Colonic mucosa (tissue), 4 donors: ENCODE data around the gene MPEG1. TPM values are rescaled to one million over a fixed set of nuclear protein-coding genes. Genes with fewer than 3 reads are reported as not detected.

Source experiments
- DNase-seq: peaks from one replicate; pipeline ENCODE4 v3.0.0-alpha.2; 2020
- H3K27ac ChIP-seq: fragments of 200-600 bp; one replicate; pipeline ENCODE4 v1.8.0; 2021
- H3K27me3 ChIP-seq: fragments of 200-600 bp; one replicate; pipeline ENCODE4 v1.8.0; 2021
- H3K36me3 ChIP-seq: fragments of 200-600 bp; one replicate; pipeline ENCODE4 v1.8.0; 2021
- H3K4me1 ChIP-seq: fragments of 200-600 bp; one replicate; pipeline ENCODE4 v1.8.0; 2021; ENCODE audit warnings: mild to moderate bottlenecking
- H3K4me3 ChIP-seq: fragments of 200-600 bp; one replicate; pipeline ENCODE4 v1.8.0; 2021
- H3K9ac ChIP-seq, 2 donors: one replicate each; pipeline ENCODE4 v1.7.0; 2013; ENCODE audit warnings: control low read depth in 2 of 2, low read depth in 2 of 2, low read length in 2 of 2
- H3K9me3 ChIP-seq: fragments of 200-600 bp; one replicate; pipeline ENCODE4 v1.8.0; 2021
- CTCF ChIP-seq: fragments of 200-600 bp; IDR thresholded peaks from one replicate; pipeline ENCODE4 v1.8.0; 2022; ENCODE audit warnings: antibody characterized with exemption, mild to moderate bottlenecking
- intact Hi-C: fragments of 100-400 bp; cut with DNase I; formaldehyde crosslinking; loops from one replicate; pipeline ENCODE4 v1.14.1; 2022
- total RNA-seq, 2 donors: library from RNA; stranded (reverse); fragmentation: NEBNext Ultra II Directional in 1 of 2; extraction: Animal tissue kit (Norgen Biotek cat#: 25700) in 1 of 2; gene quantifications; one replicate each; pipeline ENCODE4 v1.2.1, GENCODE V29; 2021
- donor health status: healthy.
- donor health status: DM: no; HTN: no; CAD: no.
- donor health status: DM: no; HTN: no; CAD: no.

MPEG1 gene
- total RNA-seq, 2 donors from 2014 or later: 4.7 to 17.6 TPM

- intact Hi-C loops: no loop called here
- TF ChIP-seq CTCF: no peak
- Histone ChIP-seq H3K27me3 (no peaks in the 10 kb centered on the region), H3K27ac (no peak overlapping the region), H3K4me3 (no peak overlapping the region), H3K9me3 (no peaks in the 10 kb centered on the region), H3K9ac (no peak overlapping the region), H3K36me3 (no peaks in the 10 kb centered on the region), H3K4me1 (no peaks in the 10 kb centered on the region)
- no peak for DNase-seq
Measured at GRCh38 chr11:59218893-59219292, 6.2 kb upstream of the MPEG1 start.

GRCh38 chr11:59218319-59218718 is 5.6 kb upstream of the MPEG1 start:
- DNase-seq: no peak
- H3K4me3 ChIP-seq: no peak overlapping the region
- no peaks in the 10 kb centered on the region for H3K4me1 ChIP-seq
- H3K36me3 ChIP-seq: no peaks in the 10 kb centered on the region
- no peak for TF ChIP-seq CTCF
- no peaks in the 10 kb centered on the region for H3K27me3 ChIP-seq
- intact Hi-C loops: no loop called here
- no peaks in the 10 kb centered on the region for H3K9me3 ChIP-seq
- no peak overlapping the region for H3K27ac ChIP-seq
- no peak overlapping the region for H3K9ac ChIP-seq

GRCh38 chr11:59216641-59217564 is 4.2 kb upstream of the MPEG1 start:
- H3K9ac ChIP-seq: peak overlapping the region in 1 of 2 donors; percentile 13
- H3K27ac ChIP-seq: peak overlapping the region; percentile 55
- TF ChIP-seq CTCF: no peak
- H3K9me3 ChIP-seq: no peaks in the 10 kb centered on the region
- peak; percentile 49 for DNase-seq
- H3K4me1 ChIP-seq: no peaks in the 10 kb centered on the region
- no peaks in the 10 kb centered on the region for H3K36me3 ChIP-seq
- no peaks in the 10 kb centered on the region for H3K27me3 ChIP-seq
- intact Hi-C loops: no loop called here
- no peak overlapping the region for H3K4me3 ChIP-seq

GRCh38 chr11:59214141-59214893 is 1.6 kb upstream of the MPEG1 start:
- Histone ChIP-seq H3K9me3 (no peaks in the 10 kb centered on the region), H3K4me1 (no peaks in the 10 kb centered on the region), H3K9ac (no peak overlapping the region), H3K4me3 (no peak overlapping the region), H3K27me3 (no peaks in the 10 kb centered on the region), H3K36me3 (no peaks in the 10 kb centered on the region), H3K27ac (no peak overlapping the region)
- no peak for TF ChIP-seq CTCF
- intact Hi-C loops: no loop called here
- no peak for DNase-seq

- no peak for TF ChIP-seq CTCF
- no peaks in the 10 kb centered on the region for H3K9me3 ChIP-seq
- no peaks in the 10 kb centered on the region for H3K36me3 ChIP-seq
- intact Hi-C loops: no loop called here
- H3K9ac ChIP-seq: no peak overlapping the region
- H3K27ac ChIP-seq: no peak overlapping the region
- no peaks in the 10 kb centered on the region for H3K27me3 ChIP-seq
- H3K4me3 ChIP-seq: no peak overlapping the region
- DNase-seq: no peak
- H3K4me1 ChIP-seq: no peaks in the 10 kb centered on the region
Measured at GRCh38 chr11:59212222-59212621, 505 bp downstream of the MPEG1 start.
